ENCODE data around the gene DHRS7.
"Not testable (repeated sequence)": the region's sequence is repeated elsewhere in the genome, so short reads cannot be mapped to it uniquely, and the experiment has no call there.

Gene DHRS7

DNA sequence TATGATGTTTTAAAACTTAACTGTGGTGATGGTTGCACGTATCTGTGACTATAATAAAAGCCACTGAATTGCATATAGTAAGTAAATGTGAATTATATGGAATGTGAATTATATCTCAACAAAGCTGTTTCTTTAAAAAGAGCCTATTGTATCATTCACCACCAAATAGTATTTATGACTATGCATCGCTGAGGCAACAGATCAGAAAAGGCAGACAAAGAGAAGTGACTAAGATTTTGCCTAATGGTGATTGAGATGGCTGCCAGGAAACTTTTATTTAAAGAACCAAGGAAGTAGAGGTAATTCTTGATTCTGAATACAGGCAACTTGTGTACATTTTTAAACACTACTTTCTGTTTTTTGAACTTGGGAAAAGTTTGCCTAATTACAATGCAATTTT, 31.7 kb downstream of the DHRS7 start:
- DNase-seq (ENCODE audit: low spot score) = no peak

- no peak for DNase-seq (ENCODE audit: low spot score)
Measured at GRCh38 chr14:60125918-60126317, 39.3 kb downstream of the DHRS7 start.

DNA sequence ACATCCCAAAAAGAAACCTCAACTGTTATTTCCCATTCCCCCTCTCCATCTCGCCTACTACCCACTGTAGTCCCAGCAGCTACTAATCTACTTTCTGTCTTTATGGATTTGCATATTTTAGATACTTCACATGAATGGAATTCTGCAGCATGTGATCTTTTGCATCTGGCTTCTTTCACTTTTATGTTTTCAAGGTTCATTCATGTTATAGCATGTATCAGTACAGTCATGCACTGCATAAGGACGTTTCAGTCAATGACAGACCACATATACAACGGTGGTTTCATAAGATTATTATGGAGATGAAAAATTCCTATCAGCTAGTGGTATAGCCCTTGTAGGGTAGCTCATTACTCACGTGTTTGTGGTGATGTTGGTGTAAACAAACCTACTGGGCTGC, 49.0 kb downstream of the DHRS7 start:
- no peak for DNase-seq (ENCODE audit: low spot score)

GRCh38 chr14:60114881-60115280, 50.3 kb downstream of the DHRS7 start:
- no peak for DNase-seq (ENCODE audit: low spot score)

- DNase-seq (ENCODE audit: low spot score) = no peak
Measured at GRCh38 chr14:60111732-60112131, 53.5 kb downstream of the DHRS7 start.

DNA sequence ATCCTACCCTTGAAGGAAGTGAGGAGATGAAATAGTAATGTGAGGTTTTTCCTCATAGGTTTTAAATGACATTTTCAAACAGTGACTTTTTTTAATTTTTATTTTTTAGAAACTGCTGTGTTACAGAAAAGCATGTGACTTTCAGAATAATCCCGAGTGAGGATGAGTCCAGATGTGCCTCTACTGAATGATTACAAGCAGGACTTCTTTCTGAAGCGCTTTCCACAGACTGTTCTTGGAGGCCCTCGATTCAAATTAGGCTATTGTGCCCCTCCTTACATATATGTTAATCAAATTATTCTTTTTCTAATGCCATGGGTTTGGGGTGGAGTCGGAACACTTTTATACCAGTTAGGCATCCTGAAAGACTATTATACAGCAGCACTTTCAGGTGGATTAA, 57.7 kb downstream of the DHRS7 start:
- no peak for DNase-seq (ENCODE audit: low spot score)

DNA sequence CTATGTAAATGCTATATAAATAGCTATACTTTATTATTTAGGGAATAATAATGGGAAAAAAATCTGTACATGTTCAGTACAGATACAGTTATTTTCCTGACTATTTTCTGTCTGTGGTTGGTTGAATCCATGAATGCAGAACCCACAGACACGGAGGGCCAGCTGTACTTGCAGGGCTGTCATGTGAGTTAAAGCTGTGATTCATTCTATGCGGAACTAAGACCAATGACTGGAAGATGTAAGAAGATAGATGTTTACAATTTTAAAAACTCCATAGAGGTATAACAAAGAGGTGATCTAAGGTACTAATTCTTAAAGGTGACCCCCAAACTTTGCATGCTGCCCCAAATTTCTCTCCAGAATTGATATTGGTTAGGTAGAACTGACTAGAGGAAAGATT, 58.9 kb downstream of the DHRS7 start:
- DNase-seq (ENCODE audit: low spot score) = no peak

DNA sequence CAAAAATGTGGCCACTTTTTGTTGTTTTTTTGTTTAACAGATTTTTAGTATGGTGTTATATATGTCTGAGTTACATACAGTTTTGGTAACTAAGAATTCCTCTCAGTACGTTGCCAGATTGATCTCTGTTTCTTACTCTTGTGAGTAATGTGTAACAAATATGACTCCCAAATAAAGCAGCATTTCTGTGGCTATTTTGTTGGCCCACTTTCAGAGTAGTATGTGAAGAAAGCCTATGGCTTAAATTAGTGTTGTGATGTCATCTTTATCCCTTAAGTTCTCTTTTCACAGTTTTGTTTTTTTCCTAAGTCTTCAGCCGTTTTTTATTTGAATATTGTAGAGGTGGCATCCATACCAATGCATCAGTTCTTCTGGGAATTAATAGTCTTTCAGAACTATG, 62.8 kb downstream of the DHRS7 start:
- no peak for DNase-seq (ENCODE audit: low spot score)

DNA sequence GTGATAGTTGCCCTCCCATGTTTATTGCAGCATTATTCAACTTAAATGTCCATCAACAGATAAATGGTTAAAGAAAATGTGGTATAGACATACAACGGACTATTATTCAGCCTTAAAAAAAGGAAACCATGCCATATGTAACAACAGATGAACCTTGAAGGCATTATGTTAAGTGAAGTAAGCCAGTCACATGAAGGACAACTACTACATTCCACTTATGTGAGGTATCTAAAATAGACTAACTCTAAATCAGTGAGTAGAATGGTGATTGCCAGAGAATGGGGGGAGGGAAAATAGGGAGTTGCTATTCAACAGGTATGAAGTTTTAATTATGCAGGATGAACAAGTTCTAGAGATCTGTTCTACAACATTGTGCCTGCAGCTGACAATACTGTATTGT, 63.4 kb downstream of the DHRS7 start:
- no peak for DNase-seq (ENCODE audit: low spot score)

DNA sequence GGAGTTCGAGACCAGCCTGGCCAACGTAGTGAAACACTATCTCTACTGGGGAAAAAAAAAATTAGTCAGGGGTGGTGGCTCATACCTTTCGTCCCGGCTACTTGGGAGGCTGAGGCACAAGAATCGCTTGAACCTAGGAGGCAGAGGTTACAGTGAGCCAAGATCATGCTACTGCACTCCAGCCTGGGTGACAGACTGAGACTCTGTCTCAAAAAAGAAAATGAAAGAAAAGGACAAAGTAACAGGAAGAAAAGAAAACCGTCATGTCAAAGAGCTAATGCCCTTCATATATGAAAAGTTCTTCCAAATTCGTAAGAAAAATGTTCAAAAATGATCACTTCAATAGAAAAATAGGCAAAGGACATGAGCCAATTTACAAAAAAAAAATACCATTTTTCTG, 65.3 kb downstream of the DHRS7 start:
- not testable (repeated sequence) for DNase-seq (ENCODE audit: low spot score)

- no peak for DNase-seq (ENCODE audit: low spot score)
Measured at GRCh38 chr14:60097974-60098373, 67.2 kb downstream of the DHRS7 start.

DNA sequence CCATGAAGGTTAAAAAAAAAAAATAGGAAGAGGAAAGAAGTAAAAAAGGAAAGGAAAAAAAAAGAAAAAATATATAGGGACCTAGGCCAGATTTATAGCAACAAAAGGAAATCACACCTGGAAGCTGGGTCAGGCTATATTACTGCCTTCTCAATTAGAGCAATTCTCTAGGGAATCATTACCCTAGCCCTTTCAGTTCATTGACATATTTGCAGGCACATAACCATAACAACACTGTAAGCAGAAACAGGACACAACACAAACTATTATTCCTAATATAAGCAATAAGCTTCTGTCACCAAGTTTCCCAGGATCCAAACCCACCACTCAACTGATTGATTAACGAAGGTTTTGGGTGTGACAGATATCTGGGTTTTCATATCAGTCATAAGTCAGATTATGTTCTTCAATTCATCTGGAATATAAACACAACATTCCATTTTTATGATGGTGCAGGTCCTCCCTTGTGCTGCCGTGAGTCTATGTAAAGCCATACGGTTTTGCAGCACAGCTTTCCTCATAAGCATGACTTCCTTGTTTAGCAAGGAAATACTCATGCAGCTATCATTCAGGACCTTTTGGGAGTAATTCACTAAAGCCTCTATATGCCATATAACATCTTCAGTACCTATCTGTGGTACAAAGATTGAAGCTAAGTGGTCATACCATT, 69.3 kb downstream of the DHRS7 start:
- no peak for DNase-seq (ENCODE audit: low spot score)

- no peak for DNase-seq (ENCODE audit: low spot score)
Measured at GRCh38 chr14:60095231-60095630, 70.0 kb downstream of the DHRS7 start.

DNA sequence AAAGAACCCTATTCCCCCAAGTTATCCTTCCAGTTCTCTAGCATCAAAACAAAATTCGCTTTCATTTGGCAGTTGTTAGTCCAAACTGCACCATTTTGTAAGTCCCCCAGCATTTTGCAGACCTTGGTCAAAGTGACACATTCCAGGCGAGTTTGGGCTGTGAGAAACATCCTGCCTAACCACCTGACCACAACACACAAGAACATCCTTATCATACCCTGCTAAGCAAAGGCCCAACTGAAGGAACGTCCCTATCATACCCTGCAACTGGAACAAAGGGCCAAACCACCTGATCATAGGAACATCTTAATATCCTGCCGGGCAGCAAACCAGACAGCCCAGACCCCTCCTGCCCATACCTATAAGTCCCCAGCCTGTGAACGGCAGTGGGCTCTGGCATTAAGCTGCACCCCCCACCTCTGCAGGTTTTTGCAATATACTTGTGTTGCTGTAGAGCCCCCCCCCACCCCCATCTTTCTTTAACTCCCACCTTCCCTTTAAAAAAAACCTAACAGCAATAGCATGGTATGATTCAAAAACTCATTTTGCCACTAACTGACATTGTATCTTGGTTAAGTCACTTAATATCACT, 70.8 kb downstream of the DHRS7 start:
- peak; percentile 68 for DNase-seq (ENCODE audit: low spot score)

Data from activated CD4-positive, alpha-beta T cell treated with anti-CD3 and anti-CD28 coated beads, Interleukin-2, Interleukin-4, amounts not matched to agents 100 ng/mL and 50 ng/mL, durations not matched to agents 16 hours and 8 hours (primary cell).